Measurements from ENCODE around the gene RNF19B.

The RNF19B gene

DNA sequence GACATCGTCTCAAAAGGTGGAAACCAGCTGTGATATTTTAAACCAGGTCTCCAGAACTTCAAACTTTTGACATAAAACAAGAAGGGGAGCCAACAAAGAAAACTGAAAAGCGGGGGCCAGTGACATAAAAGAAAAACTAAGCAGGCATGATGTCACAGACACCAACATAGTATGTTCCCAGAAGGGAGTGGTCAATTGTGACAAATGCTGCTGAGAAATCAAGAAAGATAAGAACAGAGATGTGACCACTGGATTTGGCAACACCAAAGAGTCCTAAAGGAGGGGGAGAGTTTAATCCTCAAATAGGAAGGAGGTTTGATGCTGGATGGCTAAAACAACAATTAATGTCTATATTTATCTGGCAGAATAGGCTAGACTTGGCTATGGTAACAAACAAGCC, 2.3 kb upstream of the RNF19B start:
- TF ChIP-seq FOXP2 (optimal IDR thresholded peaks at IDR 0.05; ENCODE audit: control extremely low read depth, extremely low read length, insufficient read depth) (no peak), POLR2AphosphoS5 (IDR thresholded peaks at IDR 0.05; ENCODE audit: borderline replicate concordance, low read depth, low read length) (no peak), EZH2 (IDR thresholded peaks at IDR 0.05) (no peak)
- Histone ChIP-seq H3K27ac (no peak overlapping the region), H3K9me3 (ENCODE audit: low read depth, low read length) (no peaks in the 10 kb centered on the region), H3K9ac (ENCODE audit: insufficient read length) (no peak overlapping the region), H3K4me3 (no peak overlapping the region), H3K36me3 (ENCODE audit: insufficient read depth, low read length) (no peaks in the 10 kb centered on the region)
- DNase-seq (ENCODE audit: low read depth, low spot score) = no peak

DNA sequence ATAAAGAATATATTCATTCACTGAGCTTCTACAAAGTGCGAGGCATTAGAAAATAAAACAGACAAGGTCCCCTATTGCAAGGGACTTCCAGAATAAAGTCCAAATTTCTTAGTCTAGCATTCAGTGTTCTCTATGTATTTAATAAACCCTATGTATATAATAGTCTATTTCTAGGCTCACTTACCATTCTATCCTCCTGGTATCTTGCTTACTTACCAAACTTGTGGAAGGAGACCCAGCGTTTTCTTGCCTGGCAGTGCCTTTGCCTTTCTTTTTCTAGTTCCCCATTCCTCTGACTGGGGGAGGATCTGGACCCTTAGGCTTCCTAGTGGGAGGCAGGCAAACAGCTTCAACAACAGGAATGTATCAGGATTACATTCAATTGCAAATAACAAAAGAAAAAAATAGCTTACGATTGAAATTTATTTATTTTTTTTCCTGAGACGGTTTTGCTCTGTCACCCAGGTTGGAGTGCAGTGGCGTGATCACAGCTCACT, 690 bp upstream of the RNF19B start:
- no peak overlapping the region for H3K27ac ChIP-seq
- H3K4me3 ChIP-seq = peak overlapping the region; percentile 79
- no peaks in the 10 kb centered on the region for H3K36me3 ChIP-seq (ENCODE audit: insufficient read depth, low read length)
- no peak for DNase-seq (ENCODE audit: low read depth, low spot score)
- H3K9ac ChIP-seq (ENCODE audit: insufficient read length) = no peak overlapping the region
- H3K9me3 ChIP-seq (ENCODE audit: low read depth, low read length) = no peaks in the 10 kb centered on the region
- no peak for TF ChIP-seq EZH2 (IDR thresholded peaks at IDR 0.05)
- no peak for TF ChIP-seq FOXP2 (optimal IDR thresholded peaks at IDR 0.05; ENCODE audit: control extremely low read depth, extremely low read length, insufficient read depth)
- no peak for TF ChIP-seq POLR2AphosphoS5 (IDR thresholded peaks at IDR 0.05; ENCODE audit: borderline replicate concordance, low read depth, low read length)

DNA sequence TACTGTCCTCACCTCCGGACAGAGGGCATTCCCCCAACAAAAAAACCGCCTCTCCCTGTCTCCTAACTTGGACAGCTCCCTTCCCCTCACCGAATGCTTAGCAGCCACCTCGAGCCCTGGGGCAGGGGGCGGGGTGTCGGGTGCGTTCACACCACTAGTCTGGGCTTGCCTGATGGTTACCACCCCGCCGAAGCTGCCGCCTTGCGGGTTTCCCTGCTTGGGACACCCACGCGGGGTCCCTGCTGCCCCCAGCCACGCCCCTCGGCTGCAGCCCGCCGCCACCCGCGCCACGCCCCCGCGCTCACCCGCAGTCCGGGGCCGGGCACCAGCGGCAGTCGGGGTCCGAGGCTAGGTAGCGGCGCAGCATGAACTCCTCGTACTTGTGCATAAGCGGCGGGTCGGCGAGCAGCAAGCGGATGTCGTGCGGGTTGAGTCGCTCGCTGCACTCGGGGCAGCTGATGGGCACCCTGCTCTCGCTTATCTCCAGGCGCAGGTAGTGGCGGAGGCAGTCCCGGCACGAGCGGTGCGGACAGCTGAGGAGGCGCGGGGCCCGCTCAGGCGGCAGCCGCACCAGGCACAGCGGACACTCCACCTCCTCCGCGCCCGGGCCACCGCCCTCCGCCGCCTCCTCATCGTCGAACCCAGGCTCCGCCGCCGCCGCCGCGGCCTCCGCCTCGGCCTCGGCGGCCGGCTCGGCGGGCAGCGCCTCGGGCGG, 706 bp downstream of the RNF19B start:
- H3K36me3 ChIP-seq (ENCODE audit: insufficient read depth, low read length) = no peaks in the 10 kb centered on the region
- no peak for DNase-seq (ENCODE audit: low read depth, low spot score)
- H3K27ac ChIP-seq = no peak overlapping the region

DNA sequence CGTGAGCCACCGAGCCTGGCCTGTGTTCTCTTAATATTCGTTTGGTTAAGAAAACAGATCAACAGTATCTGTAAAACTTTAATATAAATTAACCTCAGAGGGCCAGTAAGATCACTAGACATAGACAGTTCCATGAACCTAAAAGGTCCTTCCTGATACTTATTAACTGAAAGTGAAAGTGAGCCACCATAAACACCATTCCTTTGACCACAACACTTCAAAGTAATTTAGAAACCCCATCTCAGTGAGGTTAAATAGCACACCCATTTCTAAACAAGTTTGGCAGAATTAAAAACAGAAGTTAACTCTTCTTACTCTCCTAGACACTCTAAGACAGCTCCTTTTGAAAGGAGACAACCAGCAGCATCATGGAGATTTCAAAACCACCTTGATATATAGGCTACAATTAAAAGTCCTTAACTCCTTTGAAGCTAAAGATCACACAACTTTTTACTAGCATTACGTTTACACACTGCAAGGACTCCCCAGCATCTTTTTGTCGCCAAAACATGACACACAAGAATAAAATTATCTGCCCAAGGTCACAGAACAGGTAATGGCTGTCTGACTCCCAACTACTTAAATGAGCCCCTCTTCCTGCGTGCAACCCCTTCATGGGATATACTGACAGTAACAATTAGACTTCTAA, 2.2 kb downstream of the RNF19B start:
- Histone ChIP-seq H3K9ac (ENCODE audit: insufficient read length) (no peak overlapping the region), H3K4me3 (peak overlapping the region; percentile 12; the same call in 1 of the 2 replicates), H3K27ac (no peak overlapping the region), H3K9me3 (ENCODE audit: low read depth, low read length) (no peaks in the 10 kb centered on the region), H3K36me3 (ENCODE audit: insufficient read depth, low read length) (no peaks in the 10 kb centered on the region)
- TF ChIP-seq EZH2 (IDR thresholded peaks at IDR 0.05) = no peak
- no peak for TF ChIP-seq POLR2AphosphoS5 (IDR thresholded peaks at IDR 0.05; ENCODE audit: borderline replicate concordance, low read depth, low read length)
- no peak for TF ChIP-seq FOXP2 (optimal IDR thresholded peaks at IDR 0.05; ENCODE audit: control extremely low read depth, extremely low read length, insufficient read depth)
- DNase-seq (ENCODE audit: low read depth, low spot score) = no peak

More for the DNA sequence above, 706 bp downstream of the RNF19B start:
- TF ChIP-seq POLR2AphosphoS5 (IDR thresholded peaks at IDR 0.05; ENCODE audit: borderline replicate concordance, low read depth, low read length) (no peak), EZH2 (IDR thresholded peaks at IDR 0.05) (no peak), FOXP2 (optimal IDR thresholded peaks at IDR 0.05; ENCODE audit: control extremely low read depth, extremely low read length, insufficient read depth) (no peak)
- no peaks in the 10 kb centered on the region for H3K9me3 ChIP-seq (ENCODE audit: low read depth, low read length)
- H3K9ac ChIP-seq (ENCODE audit: insufficient read length) = no peak overlapping the region
- peak overlapping the region; percentile 93 for H3K4me3 ChIP-seq

DNA sequence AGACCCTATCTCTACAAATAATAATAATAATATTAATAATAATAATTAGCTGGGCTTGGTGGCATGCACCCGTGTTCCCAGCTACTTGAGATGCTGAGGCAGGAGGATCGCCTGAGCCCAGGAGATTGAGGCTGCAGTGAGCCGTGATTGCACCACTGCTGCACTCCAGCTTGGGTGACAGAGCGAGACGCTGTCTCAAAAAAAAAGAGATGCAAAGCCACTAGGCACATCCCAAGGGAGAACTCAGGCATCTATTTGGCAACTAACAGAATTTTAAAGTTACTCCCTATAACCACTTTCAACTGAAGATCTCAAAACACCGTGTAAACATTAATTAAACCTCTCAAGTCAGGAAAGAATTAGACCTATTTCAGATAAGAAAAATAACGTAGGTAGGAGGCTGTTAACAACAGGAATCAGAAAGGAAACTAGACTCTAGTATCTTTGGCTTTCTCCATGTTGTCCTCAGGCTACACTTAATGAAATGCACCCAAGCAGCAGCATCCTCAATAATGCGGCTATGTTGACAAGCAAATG, 3.7 kb downstream of the RNF19B start:
- no peak for DNase-seq (ENCODE audit: low read depth, low spot score)
- no peak overlapping the region for H3K27ac ChIP-seq

DNA sequence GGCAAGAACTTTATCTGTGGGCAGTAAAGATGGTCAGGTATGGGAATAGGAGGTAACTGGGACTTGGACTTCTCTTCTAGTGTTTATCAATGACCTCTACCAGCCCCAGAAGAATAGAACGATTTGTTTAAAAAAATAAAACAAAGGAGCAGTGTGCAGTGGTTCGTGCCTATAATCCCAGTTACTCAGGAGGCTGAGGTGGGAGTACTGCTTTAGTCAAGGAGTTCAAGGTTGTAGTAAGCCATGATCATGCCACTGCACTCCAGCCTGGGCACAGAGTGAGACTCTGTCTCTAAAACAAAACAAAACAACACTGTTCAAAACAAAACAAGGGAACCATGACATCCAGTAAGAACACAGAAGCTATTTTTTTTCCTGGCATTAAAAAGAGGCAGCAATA, 4.3 kb downstream of the RNF19B start:
- H3K9me3 ChIP-seq (ENCODE audit: low read depth, low read length) = no peaks in the 10 kb centered on the region
- no peak overlapping the region for H3K9ac ChIP-seq (ENCODE audit: insufficient read length)
- no peak overlapping the region for H3K27ac ChIP-seq
- TF ChIP-seq POLR2AphosphoS5 (IDR thresholded peaks at IDR 0.05; ENCODE audit: borderline replicate concordance, low read depth, low read length) (no peak), EZH2 (IDR thresholded peaks at IDR 0.05) (no peak), FOXP2 (optimal IDR thresholded peaks at IDR 0.05; ENCODE audit: control extremely low read depth, extremely low read length, insufficient read depth) (no peak)
- no peaks in the 10 kb centered on the region for H3K36me3 ChIP-seq (ENCODE audit: insufficient read depth, low read length)
- no peak overlapping the region for H3K4me3 ChIP-seq
- DNase-seq (ENCODE audit: low read depth, low spot score) = no peak

More for the DNA sequence above, 3.7 kb downstream of the RNF19B start:
- TF ChIP-seq POLR2AphosphoS5 (IDR thresholded peaks at IDR 0.05; ENCODE audit: borderline replicate concordance, low read depth, low read length) (no peak), EZH2 (IDR thresholded peaks at IDR 0.05) (no peak), FOXP2 (optimal IDR thresholded peaks at IDR 0.05; ENCODE audit: control extremely low read depth, extremely low read length, insufficient read depth) (no peak)
- no peak overlapping the region for H3K9ac ChIP-seq (ENCODE audit: insufficient read length)
- no peaks in the 10 kb centered on the region for H3K9me3 ChIP-seq (ENCODE audit: low read depth, low read length)
- no peak overlapping the region for H3K4me3 ChIP-seq
- no peaks in the 10 kb centered on the region for H3K36me3 ChIP-seq (ENCODE audit: insufficient read depth, low read length)

DNA sequence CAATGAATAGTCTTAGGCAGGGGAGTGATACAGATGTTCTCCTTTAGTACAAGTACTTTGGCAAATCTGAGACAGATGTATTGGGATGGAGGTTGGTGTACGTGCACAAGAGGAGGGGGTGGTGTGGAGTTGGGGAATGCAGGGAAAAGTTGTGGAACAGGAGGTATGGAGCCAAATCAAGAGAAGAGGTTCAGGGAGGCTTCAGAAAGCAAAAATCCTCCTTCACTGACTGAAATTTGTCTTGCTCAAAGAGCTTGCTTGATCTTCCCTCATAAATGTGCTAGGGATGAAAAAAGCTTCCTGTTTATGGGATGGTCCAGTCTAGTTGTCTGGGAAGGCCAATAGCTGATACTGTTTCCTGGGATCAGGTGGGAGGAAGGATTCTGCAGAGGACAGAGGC, 5.8 kb downstream of the RNF19B start:
- no peak for DNase-seq (ENCODE audit: low read depth, low spot score)
- no peak overlapping the region for H3K4me3 ChIP-seq
- no peak overlapping the region for H3K27ac ChIP-seq
- no peak for TF ChIP-seq POLR2AphosphoS5 (IDR thresholded peaks at IDR 0.05; ENCODE audit: borderline replicate concordance, low read depth, low read length)
- TF ChIP-seq FOXP2 (optimal IDR thresholded peaks at IDR 0.05; ENCODE audit: control extremely low read depth, extremely low read length, insufficient read depth) = no peak
- TF ChIP-seq EZH2 (IDR thresholded peaks at IDR 0.05) = no peak
- no peaks in the 10 kb centered on the region for H3K36me3 ChIP-seq (ENCODE audit: insufficient read depth, low read length)
- no peaks in the 10 kb centered on the region for H3K9me3 ChIP-seq (ENCODE audit: low read depth, low read length)
- no peak overlapping the region for H3K9ac ChIP-seq (ENCODE audit: insufficient read length)

DNA sequence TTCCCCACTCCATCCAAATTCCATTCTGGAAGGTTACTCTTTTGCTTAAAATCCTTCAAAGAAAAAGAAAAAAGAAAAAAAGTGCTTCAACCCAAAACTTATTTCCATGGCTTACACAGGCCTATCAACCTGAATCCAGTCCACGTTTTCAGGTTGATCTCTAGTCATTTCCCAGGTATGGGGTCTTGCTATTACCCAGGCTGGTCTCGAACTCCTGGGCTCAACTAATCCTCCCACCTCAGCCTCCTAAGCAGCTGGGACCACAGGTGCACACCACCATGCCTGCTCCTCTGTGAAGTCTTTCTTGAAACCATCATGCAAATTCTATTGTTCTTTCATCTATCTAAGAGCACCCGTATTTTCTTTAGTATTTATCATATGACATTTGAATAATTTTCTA, 7.6 kb downstream of the RNF19B start:
- no peaks in the 10 kb centered on the region for H3K36me3 ChIP-seq (ENCODE audit: insufficient read depth, low read length)
- no peak overlapping the region for H3K27ac ChIP-seq
- no peaks in the 10 kb centered on the region for H3K9me3 ChIP-seq (ENCODE audit: low read depth, low read length)
- no peak for TF ChIP-seq FOXP2 (optimal IDR thresholded peaks at IDR 0.05; ENCODE audit: control extremely low read depth, extremely low read length, insufficient read depth)
- no peak for TF ChIP-seq POLR2AphosphoS5 (IDR thresholded peaks at IDR 0.05; ENCODE audit: borderline replicate concordance, low read depth, low read length)
- TF ChIP-seq EZH2 (IDR thresholded peaks at IDR 0.05) = no peak
- no peak for DNase-seq (ENCODE audit: low read depth, low spot score)
- H3K9ac ChIP-seq (ENCODE audit: insufficient read length) = no peak overlapping the region
- no peak overlapping the region for H3K4me3 ChIP-seq

All from SK-N-MC (cell line).